HepG2 (cell line): ENCODE results near the gene MYOC. TPM values are rescaled to one million over a fixed set of nuclear protein-coding genes. Genes with fewer than 3 reads are reported as not detected.

Source experiments
- ATAC-seq: fragments of 200-7000 bp; cut with Tn5 transposase; 3 replicates; pipeline ENCODE4 v1.9.1; 2020; ENCODE audit warnings: mild to moderate bottlenecking, moderate library complexity
- BruUV-seq: library from RNA; stranded (reverse); fragments of 400-500 nt; replicated peaks from 2 replicates; lab custom pipeline; 2021; lab: Mats Ljungman, UMichigan
- CTCF ChIA-PET: fragments of 300-600 bp; formaldehyde crosslinking; extraction: SDS; loops from one replicate; lab custom pipeline; 2021; ENCODE audit warnings: low total read pairs, inconsistent platforms, low intra/inter-chr PET ratio; lab: Yijun Ruan, JAX
- POLR2A ChIA-PET: fragments of 350-600 bp; sonication (Branson Sonifier 250); formaldehyde crosslinking; loops from one replicate; lab custom pipeline; 2020; ENCODE audit warnings: antibody characterized with exemption, inconsistent platforms; lab: Yijun Ruan, JAX
- DNase-seq: peaks from one replicate; pipeline ENCODE4 v3.0.0-alpha.2; 2015; ENCODE audit warnings: low spot score
- FAIRE-seq: peaks from 3 replicates; lab custom pipeline; 2011; peaks lifted over from hg19 to GRCh38; lab: Jason Lieb, UNC
- H2AFZ ChIP-seq: one replicate; pipeline ENCODE4 v1.6.1; 2011; ENCODE audit warnings: low read length, inconsistent platforms
- H3K27ac ChIP-seq: fragments of 300-600 bp; 3 replicates; pipeline ENCODE4 v1.8.0; 2011; ENCODE audit warnings: mixed run types, mild to moderate bottlenecking, mixed read lengths, low read length, inconsistent platforms; ENCODE audit not compliant: insufficient read depth; ENCODE audit errors: extremely low read length
- H3K27me3 ChIP-seq, 2 experiments: fragments of 200-600 bp in 1 of 2; 2 replicates in 1 of 2; 3 replicates in 1 of 2; pipeline versions ENCODE4 v1.6.0 to v1.8.0; 2011; ENCODE audit warnings: low read length in 2 of 2, mild to moderate bottlenecking in 2 of 2, moderate library complexity in 2 of 2, inconsistent platforms in 1 of 2; ENCODE audit not compliant: insufficient read depth in 2 of 2, control insufficient read depth in 1 of 2
- H3K36me3 ChIP-seq, 2 experiments: fragments of 200-600 bp in 1 of 2; replicated peaks in 1 of 2; 2 replicates in 1 of 2; 3 replicates in 1 of 2; pipeline versions ENCODE4 v1.5.1 to v1.8.0; 2011; ENCODE audit warnings: low read length in 2 of 2, inconsistent platforms in 1 of 2; ENCODE audit not compliant: insufficient read depth in 2 of 2, control insufficient read depth in 1 of 2
- H3K4me1 ChIP-seq: 2 replicates; pipeline ENCODE4 v1.5.1; 2012; ENCODE audit warnings: low read length, inconsistent platforms; ENCODE audit not compliant: insufficient read depth
- H3K4me2 ChIP-seq: 2 replicates; pipeline ENCODE4 v1.6.0; 2011; ENCODE audit warnings: low read depth, low read length, inconsistent platforms
- H3K4me3 ChIP-seq, 3 experiments: fragments of 200-600 bp in 1 of 3; sonication (generic), shearing (Covaris generic) in 1 of 3; replicated peaks in 1 of 3; 2 replicates each; pipeline ENCODE4 v1.5.1; 2011 to 2016; ENCODE audit warnings: low read length in 3 of 3, inconsistent platforms in 2 of 3, low read depth in 2 of 3, mild to moderate bottlenecking in 2 of 3, control low read depth in 1 of 3, mixed read lengths in 1 of 3; ENCODE audit not compliant: insufficient read depth in 1 of 3
- H3K79me2 ChIP-seq: one replicate; pipeline ENCODE4 v1.6.1; 2011; ENCODE audit warnings: low read length, inconsistent platforms; ENCODE audit not compliant: insufficient read depth
- H3K9ac ChIP-seq: 2 replicates; pipeline ENCODE4 v1.6.0; 2011; ENCODE audit warnings: mild to moderate bottlenecking, low read depth, low read length, inconsistent platforms; ENCODE audit not compliant: insufficient read depth
- H3K9me3 ChIP-seq: 2 replicates; pipeline ENCODE4 v1.5.1; 2012; ENCODE audit warnings: mild to moderate bottlenecking, low read length
- H4K20me1 ChIP-seq: 2 replicates; pipeline ENCODE4 v1.6.0; 2011; ENCODE audit warnings: inconsistent platforms, mild to moderate bottlenecking, low read length, moderate library complexity; ENCODE audit not compliant: insufficient read depth
- NCOR1 ChIP-seq: fragments of 200-600 bp; sonication (generic); IDR thresholded peaks from 2 replicates; pipeline ENCODE4 v1.7.0; 2017; ENCODE audit warnings: antibody characterized with exemption, low read length, borderline replicate concordance
- RBM39 ChIP-seq: fragments of 200-400 bp; formaldehyde crosslinking; IDR thresholded peaks from one replicate; pipeline ENCODE4 v1.6.1; 2018; ENCODE audit warnings: antibody characterized with exemption, mild to moderate bottlenecking, low read depth, low read length; ENCODE audit not compliant: poor library complexity, severe bottlenecking
- ZNF224 ChIP-seq: sonication (generic); formaldehyde crosslinking; IDR thresholded peaks from 2 replicates; pipeline ENCODE4 v1.5.0; 2020; ENCODE audit warnings: mild to moderate bottlenecking, missing genetic modification reagents
- ZNF337 ChIP-seq: sonication (generic); formaldehyde crosslinking; IDR thresholded peaks from 2 replicates; pipeline ENCODE4 v1.5.1; 2020; ENCODE audit warnings: missing genetic modification reagents, low read depth, mild to moderate bottlenecking, borderline replicate concordance
- ZSCAN9 ChIP-seq: IDR thresholded peaks from 2 replicates; pipeline ENCODE4 v1.6.1; 2016; ENCODE audit warnings: borderline replicate concordance
- WGBS: methylation state at CpG from one replicate; pipeline ENCODE4 v1.1.6; 2017; ENCODE audit warnings: low lambda C conversion rate; 5-methylcytosine and 5-hydroxymethylcytosine counted together
- in situ Hi-C: cut with HindIII; loops from 2 replicates; pipeline ENCODE4 v1.10.0; 2017; ENCODE audit warnings: low pct_unique_long_range_greater_than_20kb; ENCODE audit not compliant: extremely low pct_ligation_motif_present
- intact Hi-C: fragments of 100-400 bp; cut with micrococcal nuclease; formaldehyde crosslinking; loops from one replicate; pipeline ENCODE4 v1.10.0; 2022; ENCODE audit not compliant: unreplicated experiment
- polyA plus RNA-seq, 8 experiments: library from polyadenylated mRNA; depleted of rRNA in 3 of 8; stranded (reverse) in 7 of 8; unstranded in 1 of 8; fragments of >200 nt; fragmentation: Illumina TruSeq in 4 of 8; extraction: Trizol in 4 of 8; gene quantifications; 2 replicates each; pipeline versions ENCODE4 v1.2.1 to v1.2.3, GENCODE V29; 2011 to 2016; ENCODE audit warnings: low read depth in 4 of 8, missing spikeins in 1 of 8, mixed read lengths in 1 of 8; ENCODE audit not compliant: insufficient read depth in 1 of 8
- total RNA-seq, 5 experiments: library from RNA; depleted of rRNA; stranded (reverse); fragments of >200 nt; fragmentation: Illumina TruSeq; extraction: Trizol; gene quantifications; 2 replicates each; pipeline ENCODE4 v1.2.3, GENCODE V29; 2016; ENCODE audit warnings: low read depth in 1 of 5
- TF ChIP-seq, protein P1 (sequence below): sonication (generic); formaldehyde crosslinking; IDR thresholded peaks from 2 replicates; pipeline ENCODE4 v1.8.0; 2022; ENCODE audit warnings: mild to moderate bottlenecking, missing genetic modification reagents
- TF ChIP-seq, protein P2 (sequence below): sonication (generic); formaldehyde crosslinking; IDR thresholded peaks from 2 replicates; pipeline ENCODE4 v1.8.0; 2022; ENCODE audit warnings: missing genetic modification reagents, mild to moderate bottlenecking, borderline replicate concordance
- TF ChIP-seq, protein P3 (sequence below): sonication (generic); formaldehyde crosslinking; IDR thresholded peaks from 2 replicates; pipeline ENCODE4 v1.8.1; 2023; ENCODE audit warnings: mild to moderate bottlenecking, missing genetic modification reagents, borderline replicate concordance
- TF ChIP-seq, protein P4 (sequence below): sonication (generic); formaldehyde crosslinking; IDR thresholded peaks from 2 replicates; pipeline ENCODE4 v1.4.0; 2020; ENCODE audit warnings: mild to moderate bottlenecking, low read depth, missing genetic modification reagents

MYOC gene
- total and polyA plus RNA-seq, 2 of the 13 experiments (the other 11 are each of a cell fraction or from before 2014, with no cell fraction given): not detected

DNA sequence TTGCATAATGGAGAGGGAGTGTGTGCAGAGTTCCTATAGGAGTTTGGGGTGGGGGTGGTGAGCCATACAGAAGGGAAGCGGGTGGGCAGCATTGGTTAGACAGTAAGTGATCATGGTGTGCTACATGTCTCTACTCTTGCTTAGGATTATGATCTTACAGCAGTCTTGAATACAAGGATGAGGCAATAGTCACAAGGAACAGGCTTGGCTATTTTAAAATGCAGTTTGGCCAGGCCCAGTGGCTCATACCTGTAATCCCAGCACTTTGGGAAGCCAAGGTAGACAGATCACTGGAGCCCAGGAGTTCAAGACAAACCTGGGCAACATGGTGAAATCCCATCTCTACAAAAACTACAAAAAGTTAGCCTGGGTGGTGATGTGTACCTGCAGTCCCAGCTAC is 12.3 kb downstream of the MYOC start:
- in situ Hi-C loops: loop anchor here (10.0 kb wide), 2 partner anchors 75 to 345 kb away; no protein-coding TSS in a partner anchor
- Histone ChIP-seq H3K4me1 (peaks cover 16% of the 10 kb centered on the region), H3K4me3 (no peak overlapping the region), H3K27ac (no peak overlapping the region), H3K79me2 (no peaks in the 10 kb centered on the region), H3K4me2 (no peak overlapping the region), H3K9ac (no peak overlapping the region), H3K36me3 (no peaks in the 10 kb centered on the region), H2AFZ (no peak overlapping the region), H3K27me3 (peaks cover 2 to 3% of the 10 kb centered on the region in 2 experiments; a peak in 1 of 5 replicates), H3K9me3 (no peaks in the 10 kb centered on the region), H4K20me1 (no peaks in the 10 kb centered on the region)
- no TSS peak for BruUV-seq
- DNase-seq (no peak), ATAC-seq (no peak), FAIRE-seq (no peak)
- ChIA-PET POLR2A (no interaction called here), CTCF (no interaction called here)
- WGBS: 92% methylated on average over 1 of the region's 1 CpG
- TF ChIP-seq ZNF337 (CRISPR knock-in tag) (no peak), RBM39 (no peak), ZNF224 (no peak), NCOR1 (no peak), ZSCAN9 (CRISPR knock-in tag) (no peak)
- TF ChIP-seq, protein P1, sequence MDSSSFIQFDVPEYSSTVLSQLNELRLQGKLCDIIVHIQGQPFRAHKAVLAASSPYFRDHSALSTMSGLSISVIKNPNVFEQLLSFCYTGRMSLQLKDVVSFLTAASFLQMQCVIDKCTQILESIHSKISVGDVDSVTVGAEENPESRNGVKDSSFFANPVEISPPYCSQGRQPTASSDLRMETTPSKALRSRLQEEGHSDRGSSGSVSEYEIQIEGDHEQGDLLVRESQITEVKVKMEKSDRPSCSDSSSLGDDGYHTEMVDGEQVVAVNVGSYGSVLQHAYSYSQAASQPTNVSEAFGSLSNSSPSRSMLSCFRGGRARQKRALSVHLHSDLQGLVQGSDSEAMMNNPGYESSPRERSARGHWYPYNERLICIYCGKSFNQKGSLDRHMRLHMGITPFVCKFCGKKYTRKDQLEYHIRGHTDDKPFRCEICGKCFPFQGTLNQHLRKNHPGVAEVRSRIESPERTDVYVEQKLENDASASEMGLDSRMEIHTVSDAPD (CRISPR knock-in tag): no peak
- TF ChIP-seq, protein P2, sequence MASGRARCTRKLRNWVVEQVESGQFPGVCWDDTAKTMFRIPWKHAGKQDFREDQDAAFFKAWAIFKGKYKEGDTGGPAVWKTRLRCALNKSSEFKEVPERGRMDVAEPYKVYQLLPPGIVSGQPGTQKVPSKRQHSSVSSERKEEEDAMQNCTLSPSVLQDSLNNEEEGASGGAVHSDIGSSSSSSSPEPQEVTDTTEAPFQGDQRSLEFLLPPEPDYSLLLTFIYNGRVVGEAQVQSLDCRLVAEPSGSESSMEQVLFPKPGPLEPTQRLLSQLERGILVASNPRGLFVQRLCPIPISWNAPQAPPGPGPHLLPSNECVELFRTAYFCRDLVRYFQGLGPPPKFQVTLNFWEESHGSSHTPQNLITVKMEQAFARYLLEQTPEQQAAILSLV (CRISPR knock-in tag): no peak
- TF ChIP-seq, protein P3, sequence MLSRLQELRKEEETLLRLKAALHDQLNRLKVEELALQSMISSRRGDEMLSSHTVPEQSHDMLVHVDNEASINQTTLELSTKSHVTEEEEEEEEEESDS (CRISPR knock-in tag): no peak
- TF ChIP-seq, protein P4, sequence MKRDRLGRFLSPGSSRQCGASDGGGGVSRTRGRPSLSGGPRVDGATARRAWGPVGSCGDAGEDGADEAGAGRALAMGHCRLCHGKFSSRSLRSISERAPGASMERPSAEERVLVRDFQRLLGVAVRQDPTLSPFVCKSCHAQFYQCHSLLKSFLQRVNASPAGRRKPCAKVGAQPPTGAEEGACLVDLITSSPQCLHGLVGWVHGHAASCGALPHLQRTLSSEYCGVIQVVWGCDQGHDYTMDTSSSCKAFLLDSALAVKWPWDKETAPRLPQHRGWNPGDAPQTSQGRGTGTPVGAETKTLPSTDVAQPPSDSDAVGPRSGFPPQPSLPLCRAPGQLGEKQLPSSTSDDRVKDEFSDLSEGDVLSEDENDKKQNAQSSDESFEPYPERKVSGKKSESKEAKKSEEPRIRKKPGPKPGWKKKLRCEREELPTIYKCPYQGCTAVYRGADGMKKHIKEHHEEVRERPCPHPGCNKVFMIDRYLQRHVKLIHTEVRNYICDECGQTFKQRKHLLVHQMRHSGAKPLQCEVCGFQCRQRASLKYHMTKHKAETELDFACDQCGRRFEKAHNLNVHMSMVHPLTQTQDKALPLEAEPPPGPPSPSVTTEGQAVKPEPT (CRISPR knock-in tag): no peak
- intact Hi-C loops: loop anchor here (10.0 kb wide), 1 partner anchor 145 kb away; the partner anchor contains the start of gene METTL13
